Loucy (cell line): Measurements from ENCODE around the gene ZNF774.

Source experiments
- H2AFZ ChIP-seq: fragments of 200-600 bp; sonication (generic); 2 replicates; pipeline ENCODE4 v1.6.0; 2016; ENCODE audit warnings: antibody characterized with exemption, mild to moderate bottlenecking, low read length, moderate library complexity
- H3F3A ChIP-seq: fragments of 200-600 bp; 2 replicates; pipeline ENCODE4 v1.6.0; 2016; ENCODE audit warnings: antibody characterized with exemption, low read depth, mild to moderate bottlenecking
- H3K27me3 ChIP-seq: fragments of 200-600 bp; sonication (generic); 2 replicates; pipeline ENCODE4 v1.6.1; 2014; ENCODE audit warnings: low read length, mild to moderate bottlenecking; ENCODE audit not compliant: insufficient read depth, poor library complexity, severe bottlenecking
- H3K36me3 ChIP-seq: fragments of 200-600 bp; sonication (generic); 2 replicates; pipeline ENCODE4 v1.6.1; 2016; ENCODE audit warnings: low read length; ENCODE audit not compliant: insufficient read depth
- H3K4me1 ChIP-seq: fragments of 200-600 bp; sonication (generic); 2 replicates; pipeline ENCODE4 v1.5.1; 2014; ENCODE audit warnings: low read length, mild to moderate bottlenecking; ENCODE audit not compliant: insufficient read depth, poor library complexity, severe bottlenecking
- H3K4me2 ChIP-seq: fragments of 200-600 bp; sonication (generic); 2 replicates; pipeline ENCODE4 v1.6.0; 2014; ENCODE audit warnings: antibody characterized with exemption, low read length, low read depth, mild to moderate bottlenecking; ENCODE audit not compliant: poor library complexity, severe bottlenecking
- H3K4me3 ChIP-seq: fragments of 200-600 bp; sonication (generic); 2 replicates; pipeline ENCODE4 v1.5.1; 2014; ENCODE audit warnings: low read length, mild to moderate bottlenecking, mixed read lengths; ENCODE audit not compliant: poor library complexity, severe bottlenecking
- H3K79me2 ChIP-seq: fragments of 200-600 bp; sonication (generic); 2 replicates; pipeline ENCODE4 v1.6.1; 2014; ENCODE audit warnings: low read length; ENCODE audit not compliant: insufficient read depth
- H3K9ac ChIP-seq: fragments of 200-600 bp; sonication (generic); 2 replicates; pipeline ENCODE4 v1.6.0; 2014; ENCODE audit warnings: mild to moderate bottlenecking, low read depth, low read length, moderate library complexity; ENCODE audit not compliant: poor library complexity, severe bottlenecking
- H3K9me2 ChIP-seq: fragments of 200-600 bp; sonication (generic); replicated peaks from 2 replicates; pipeline ENCODE4 v1.6.1; 2016; ENCODE audit warnings: low read depth, low read length, mixed read lengths
- H3K9me3 ChIP-seq: fragments of 200-600 bp; sonication (generic); 2 replicates; pipeline ENCODE4 v1.6.1; 2014; ENCODE audit warnings: mild to moderate bottlenecking, antibody characterized with exemption, low read length, low read depth; ENCODE audit not compliant: insufficient read depth
- H4K20me1 ChIP-seq: fragments of 200-600 bp; sonication (generic); 2 replicates; pipeline ENCODE4 v1.6.0; 2014; ENCODE audit warnings: antibody characterized with exemption, low read length, mild to moderate bottlenecking; ENCODE audit not compliant: insufficient read depth, poor library complexity, severe bottlenecking
- EZH2phosphoT487 ChIP-seq: fragments of 200-600 bp; IDR thresholded peaks from 2 replicates; pipeline ENCODE4 v1.6.1; 2018; ENCODE audit warnings: antibody characterized with exemption, mild to moderate bottlenecking, moderate library complexity, borderline replicate concordance
- TF ChIP-seq, protein P1 (sequence below): fragments of 200-600 bp; sonication (generic); conservative IDR thresholded peaks from 2 replicates; pipeline ENCODE4 v1.5.1; 2014; ENCODE audit warnings: mild to moderate bottlenecking, antibody characterized with exemption, low read length

The ZNF774 gene

DNA sequence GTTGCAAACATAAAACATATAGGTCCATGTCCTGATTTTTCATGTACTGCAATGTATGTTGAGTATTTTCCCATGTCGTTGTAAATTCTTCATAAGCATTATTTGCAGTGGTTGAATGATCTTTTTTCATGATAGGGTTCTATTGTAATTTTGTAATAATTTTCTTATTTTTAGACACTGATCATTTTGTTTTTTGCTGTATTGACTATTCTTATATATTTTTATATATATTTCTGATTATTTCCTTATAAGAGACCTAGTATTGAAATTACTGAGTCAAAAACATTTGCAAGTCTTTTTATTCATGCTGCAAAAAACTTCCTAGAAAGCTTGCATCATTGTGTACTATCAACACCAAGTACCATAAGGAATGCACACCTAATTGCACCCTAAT lies 31.2 kb upstream of the ZNF774 start:
- H3K4me1 ChIP-seq = no peaks in the 10 kb centered on the region
- H3K36me3 ChIP-seq = no peaks in the 10 kb centered on the region
- H3F3A ChIP-seq = no peaks in the 10 kb centered on the region
- TF ChIP-seq, protein P1, sequence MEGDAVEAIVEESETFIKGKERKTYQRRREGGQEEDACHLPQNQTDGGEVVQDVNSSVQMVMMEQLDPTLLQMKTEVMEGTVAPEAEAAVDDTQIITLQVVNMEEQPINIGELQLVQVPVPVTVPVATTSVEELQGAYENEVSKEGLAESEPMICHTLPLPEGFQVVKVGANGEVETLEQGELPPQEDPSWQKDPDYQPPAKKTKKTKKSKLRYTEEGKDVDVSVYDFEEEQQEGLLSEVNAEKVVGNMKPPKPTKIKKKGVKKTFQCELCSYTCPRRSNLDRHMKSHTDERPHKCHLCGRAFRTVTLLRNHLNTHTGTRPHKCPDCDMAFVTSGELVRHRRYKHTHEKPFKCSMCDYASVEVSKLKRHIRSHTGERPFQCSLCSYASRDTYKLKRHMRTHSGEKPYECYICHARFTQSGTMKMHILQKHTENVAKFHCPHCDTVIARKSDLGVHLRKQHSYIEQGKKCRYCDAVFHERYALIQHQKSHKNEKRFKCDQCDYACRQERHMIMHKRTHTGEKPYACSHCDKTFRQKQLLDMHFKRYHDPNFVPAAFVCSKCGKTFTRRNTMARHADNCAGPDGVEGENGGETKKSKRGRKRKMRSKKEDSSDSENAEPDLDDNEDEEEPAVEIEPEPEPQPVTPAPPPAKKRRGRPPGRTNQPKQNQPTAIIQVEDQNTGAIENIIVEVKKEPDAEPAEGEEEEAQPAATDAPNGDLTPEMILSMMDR = no peak
- TF ChIP-seq EZH2phosphoT487 = no peak
- H3K9me2 ChIP-seq = no peaks in the 10 kb centered on the region
- no peaks in the 10 kb centered on the region for H3K79me2 ChIP-seq
- H4K20me1 ChIP-seq = no peaks in the 10 kb centered on the region
- H3K4me3 ChIP-seq = no peak overlapping the region
- no peaks in the 10 kb centered on the region for H3K9me3 ChIP-seq
- H2AFZ ChIP-seq = no peak overlapping the region
- H3K9ac ChIP-seq = no peak overlapping the region
- H3K27me3 ChIP-seq = no peaks in the 10 kb centered on the region
- no peak overlapping the region for H3K4me2 ChIP-seq

DNA sequence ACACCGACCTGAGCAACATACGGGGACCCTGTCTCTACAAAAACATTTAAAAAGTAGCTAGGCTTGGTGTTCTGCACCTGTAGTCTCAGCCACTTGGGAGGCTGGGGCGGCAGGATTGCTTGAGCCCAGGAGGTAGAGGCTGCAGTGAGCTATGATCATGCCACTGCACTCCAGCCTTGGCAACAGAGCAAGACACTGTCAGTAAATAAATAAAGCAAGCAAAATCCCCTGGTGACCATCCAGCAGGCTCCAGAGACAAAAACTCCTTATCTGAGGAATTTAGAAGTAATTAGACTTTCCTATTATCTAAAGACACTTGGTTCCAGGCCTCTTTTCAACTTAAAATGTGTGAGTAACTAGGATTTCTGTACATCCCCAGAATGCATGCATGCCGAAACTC lies 29.5 kb upstream of the ZNF774 start:
- no peaks in the 10 kb centered on the region for H3K36me3 ChIP-seq
- H4K20me1 ChIP-seq = no peaks in the 10 kb centered on the region
- H3K27me3 ChIP-seq = no peaks in the 10 kb centered on the region
- TF ChIP-seq, protein P1 = no peak
- no peak for TF ChIP-seq EZH2phosphoT487
- H3K9me2 ChIP-seq = no peaks in the 10 kb centered on the region
- no peak overlapping the region for H3K9ac ChIP-seq
- H3K4me2 ChIP-seq = no peak overlapping the region
- H3K9me3 ChIP-seq = no peaks in the 10 kb centered on the region
- H3K4me1 ChIP-seq = no peaks in the 10 kb centered on the region
- H3F3A ChIP-seq = no peaks in the 10 kb centered on the region
- H3K79me2 ChIP-seq = no peaks in the 10 kb centered on the region
- no peak overlapping the region for H3K4me3 ChIP-seq
- no peak overlapping the region for H2AFZ ChIP-seq

DNA sequence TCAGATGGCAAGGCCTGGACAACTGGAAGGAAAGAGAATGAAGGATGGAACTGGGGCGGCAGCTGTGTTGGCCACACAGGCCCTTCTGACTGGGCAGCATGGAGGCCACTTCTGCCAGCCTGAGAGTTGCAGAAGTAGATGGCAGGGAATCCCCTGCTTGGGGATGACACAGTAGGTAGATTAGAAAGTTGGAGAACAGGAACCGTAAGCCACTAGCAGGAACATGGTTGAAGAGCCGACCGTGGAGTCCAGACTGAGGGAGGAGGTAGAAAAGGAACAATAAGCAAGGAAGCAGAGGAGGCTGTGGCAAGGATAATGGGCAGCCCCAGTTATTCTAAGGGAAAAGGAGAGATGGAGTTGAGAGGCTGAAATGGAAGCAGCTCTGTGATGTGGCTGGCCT lies 26.4 kb upstream of the ZNF774 start:
- Histone ChIP-seq H3K27me3 (no peaks in the 10 kb centered on the region), H2AFZ (no peak overlapping the region), H3K9ac (no peak overlapping the region), H3K79me2 (no peaks in the 10 kb centered on the region), H3K9me2 (no peaks in the 10 kb centered on the region), H3K36me3 (no peaks in the 10 kb centered on the region), H3K9me3 (no peaks in the 10 kb centered on the region), H3K4me3 (no peak overlapping the region), H3K4me2 (no peak overlapping the region), H3F3A (no peaks in the 10 kb centered on the region), H3K4me1 (no peaks in the 10 kb centered on the region), H4K20me1 (no peaks in the 10 kb centered on the region)
- TF ChIP-seq, protein P1 = no peak
- no peak for TF ChIP-seq EZH2phosphoT487
